Activated T-helper 1 cell treated with anti-CD3 and anti-CD28 coated beads, Interleukin-12 subunit alpha, Interleukin-12 subunit beta, Interleukin-2, Interleukin-4 antibody, amounts not matched to agents 30 ng/mL and 10 ng/mL and 1 ng/mL, durations not matched to agents 14 hours and 24 hours and 36 hours (primary cell): ENCODE results near the gene ARHGAP11A. TPM values are rescaled to one million over a fixed set of nuclear protein-coding genes. Genes with fewer than 3 reads are reported as not detected.
"Not testable (repeated sequence)": the region's sequence is repeated elsewhere in the genome, so short reads cannot be mapped to it uniquely, and the experiment has no call there.

Experiments used
- DNase-seq: peaks from one replicate; pipeline ENCODE4 v3.0.0; 2021; ENCODE audit warnings: low spot score
- H3K27ac Mint-ChIP-seq: one replicate; pipeline ENCODE4 v1.8.0; 2021; ENCODE audit warnings: mild to moderate bottlenecking, mixed read lengths
- H3K27me3 Mint-ChIP-seq: one replicate; pipeline ENCODE4 v1.8.0; 2022; ENCODE audit warnings: mild to moderate bottlenecking, moderate library complexity, mixed read lengths; ENCODE audit not compliant: insufficient read depth
- H3K36me3 Mint-ChIP-seq: one replicate; pipeline ENCODE4 v1.8.0; 2021; ENCODE audit warnings: low read depth, mixed read lengths
- H3K4me1 Mint-ChIP-seq: one replicate; pipeline ENCODE4 v1.8.0; 2021; ENCODE audit warnings: low read depth, mixed read lengths
- H3K4me3 Mint-ChIP-seq: one replicate; pipeline ENCODE4 v1.8.0; 2021; ENCODE audit warnings: mild to moderate bottlenecking, moderate library complexity, mixed read lengths
- H3K9me3 Mint-ChIP-seq: one replicate; pipeline ENCODE4 v1.8.0; 2021; ENCODE audit warnings: mixed read lengths
- intact Hi-C: fragments of 100-400 bp; cut with micrococcal nuclease; formaldehyde crosslinking; loops from one replicate; pipeline ENCODE4 v1.15.1; 2024
- total RNA-seq: library from RNA; stranded (reverse); gene quantifications from 2 replicates; pipeline ENCODE4 v1.2.3, GENCODE V29; 2022

The ARHGAP11A gene
- 90.2 and 96.4 TPM in 2 replicates for total RNA-seq

GRCh38 chr15:32615051-32615870 is at the start of gene ARHGAP11A:
ARHGAP11A (plus strand) TSS chr15:32615504; CDS start chr15:32616212, 708 bp downstream.
- DNase-seq: peak; percentile 81
- H3K9me3 Mint-ChIP-seq, H3K27me3 Mint-ChIP-seq, intact Hi-C loops: not testable (repeated sequence)
- Mint-ChIP-seq H3K27ac (peak within 1 kb of the TSS; percentile 96), H3K4me3 (peak within 1 kb of the TSS; percentile 98), H3K4me1 (peaks cover 25% of the 10 kb centered on the region), H3K36me3 (peaks cover 11% of the 10 kb centered on the region)

- H3K4me1 Mint-ChIP-seq, H3K36me3 Mint-ChIP-seq, DNase-seq, H3K9me3 Mint-ChIP-seq, H3K4me3 Mint-ChIP-seq, intact Hi-C loops, H3K27ac Mint-ChIP-seq, H3K27me3 Mint-ChIP-seq: not testable (repeated sequence)
Measured at GRCh38 chr15:32568988-32569387, 46.3 kb upstream of the ARHGAP11A start.

GRCh38 chr15:32578482-32578881 is 36.8 kb upstream of the ARHGAP11A start:
- Mint-ChIP-seq H3K27ac (peak overlapping the region; percentile 74), H3K4me3 (peak overlapping the region; percentile 51)
- H3K9me3 Mint-ChIP-seq, intact Hi-C loops, H3K4me1 Mint-ChIP-seq, H3K27me3 Mint-ChIP-seq, H3K36me3 Mint-ChIP-seq: not testable (repeated sequence)
- peak; percentile 6 for DNase-seq

- DNase-seq, H3K36me3 Mint-ChIP-seq, H3K4me1 Mint-ChIP-seq, H3K27ac Mint-ChIP-seq, H3K4me3 Mint-ChIP-seq, intact Hi-C loops, H3K9me3 Mint-ChIP-seq, H3K27me3 Mint-ChIP-seq: not testable (repeated sequence)
Measured at GRCh38 chr15:32585844-32586243, 29.5 kb upstream of the ARHGAP11A start.

GRCh38 chr15:32593151-32593550 is 22.2 kb upstream of the ARHGAP11A start, which contains the start of gene GOLGA8N:
GOLGA8N (plus strand) TSS chr15:32593456.
- H3K27me3 Mint-ChIP-seq, intact Hi-C loops: not testable (repeated sequence)

GRCh38 chr15:32609518-32609917 is 5.8 kb upstream of the ARHGAP11A start:
- H3K27ac Mint-ChIP-seq, H3K9me3 Mint-ChIP-seq, H3K4me3 Mint-ChIP-seq, DNase-seq, H3K27me3 Mint-ChIP-seq, intact Hi-C loops, H3K36me3 Mint-ChIP-seq, H3K4me1 Mint-ChIP-seq: not testable (repeated sequence)

More at GRCh38 chr15:32593151-32593550, 22.2 kb upstream of the ARHGAP11A start, which contains the start of gene GOLGA8N:
- not testable (repeated sequence) for DNase-seq, H3K9me3 Mint-ChIP-seq, H3K4me3 Mint-ChIP-seq, H3K27ac Mint-ChIP-seq, H3K4me1 Mint-ChIP-seq, H3K36me3 Mint-ChIP-seq

- not testable (repeated sequence) for DNase-seq
Measured at GRCh38 chr15:32610719-32611118, 4.6 kb upstream of the ARHGAP11A start.

GRCh38 chr15:32614712-32615050 is 623 bp upstream of the ARHGAP11A start:
- H3K4me1 Mint-ChIP-seq: peaks cover 25% of the 10 kb centered on the region
- DNase-seq, H3K9me3 Mint-ChIP-seq, intact Hi-C loops, H3K27me3 Mint-ChIP-seq: not testable (repeated sequence)
- peaks cover 11% of the 10 kb centered on the region for H3K36me3 Mint-ChIP-seq
- H3K4me3 Mint-ChIP-seq: peak overlapping the region; percentile 98
- H3K27ac Mint-ChIP-seq: peak overlapping the region; percentile 96

More at GRCh38 chr15:32610719-32611118, 4.6 kb upstream of the ARHGAP11A start:
- H3K4me3 Mint-ChIP-seq, H3K27me3 Mint-ChIP-seq, H3K4me1 Mint-ChIP-seq, H3K27ac Mint-ChIP-seq, H3K9me3 Mint-ChIP-seq, intact Hi-C loops, H3K36me3 Mint-ChIP-seq: not testable (repeated sequence)

GRCh38 chr15:32615871-32616426 is 645 bp downstream of the ARHGAP11A start:
- peaks cover 11% of the 10 kb centered on the region for H3K36me3 Mint-ChIP-seq
- H3K9me3 Mint-ChIP-seq, H3K27me3 Mint-ChIP-seq, intact Hi-C loops, DNase-seq: not testable (repeated sequence)
- H3K4me1 Mint-ChIP-seq: peaks cover 25% of the 10 kb centered on the region
- H3K27ac Mint-ChIP-seq: peak overlapping the region; percentile 96
- peak overlapping the region; percentile 98 for H3K4me3 Mint-ChIP-seq

GRCh38 chr15:32636410-32636809 is 21.1 kb downstream of the ARHGAP11A start:
- Mint-ChIP-seq H3K36me3 (peaks cover 45% of the 10 kb centered on the region), H3K9me3 (no peaks in the 10 kb centered on the region), H3K27me3 (no peaks in the 10 kb centered on the region), H3K4me1 (peaks cover 4% of the 10 kb centered on the region), H3K27ac (no peak overlapping the region), H3K4me3 (no peak overlapping the region)
- intact Hi-C loops: no loop called here
- no peak for DNase-seq

- H3K9me3 Mint-ChIP-seq: no peaks in the 10 kb centered on the region
- peaks cover 46% of the 10 kb centered on the region for H3K36me3 Mint-ChIP-seq
- DNase-seq: no peak
- peaks cover 8% of the 10 kb centered on the region for H3K4me1 Mint-ChIP-seq
- no peak overlapping the region for H3K4me3 Mint-ChIP-seq
- H3K27me3 Mint-ChIP-seq: no peaks in the 10 kb centered on the region
- intact Hi-C loops: no loop called here
- H3K27ac Mint-ChIP-seq: no peak overlapping the region
Measured at GRCh38 chr15:32636908-32637567, 21.7 kb downstream of the ARHGAP11A start.

GRCh38 chr15:32637704-32638103 is 22.4 kb downstream of the ARHGAP11A start:
- no peak overlapping the region for H3K27ac Mint-ChIP-seq
- peaks cover 8% of the 10 kb centered on the region for H3K4me1 Mint-ChIP-seq
- H3K9me3 Mint-ChIP-seq: no peaks in the 10 kb centered on the region
- intact Hi-C loops: no loop called here
- H3K27me3 Mint-ChIP-seq: no peaks in the 10 kb centered on the region
- no peak for DNase-seq
- H3K4me3 Mint-ChIP-seq: no peak overlapping the region
- H3K36me3 Mint-ChIP-seq: peaks cover 46% of the 10 kb centered on the region

GRCh38 chr15:32641517-32642059 is 26.3 kb downstream of the ARHGAP11A start, which contains the start of gene SCG5:
SCG5 (plus strand) TSS chr15:32641710; CDS start chr15:32643593, 1,883 bp downstream.
- intact Hi-C loops: no loop called here
- DNase-seq: no peak
- Mint-ChIP-seq H3K27me3 (no peaks in the 10 kb centered on the region), H3K9me3 (no peaks in the 10 kb centered on the region), H3K4me3 (no peak within 1 kb of the TSS), H3K4me1 (peaks cover 17% of the 10 kb centered on the region), H3K36me3 (peaks cover 33% of the 10 kb centered on the region), H3K27ac (no peak within 1 kb of the TSS)
